ENCODE data around the gene FAM53C. TPM values are rescaled to one million over a fixed set of nuclear protein-coding genes. Genes with fewer than 3 reads are reported as not detected.

FAM53C gene
- total RNA-seq, 1 experiment from 2014 or later: 50.4 TPM

DNA sequence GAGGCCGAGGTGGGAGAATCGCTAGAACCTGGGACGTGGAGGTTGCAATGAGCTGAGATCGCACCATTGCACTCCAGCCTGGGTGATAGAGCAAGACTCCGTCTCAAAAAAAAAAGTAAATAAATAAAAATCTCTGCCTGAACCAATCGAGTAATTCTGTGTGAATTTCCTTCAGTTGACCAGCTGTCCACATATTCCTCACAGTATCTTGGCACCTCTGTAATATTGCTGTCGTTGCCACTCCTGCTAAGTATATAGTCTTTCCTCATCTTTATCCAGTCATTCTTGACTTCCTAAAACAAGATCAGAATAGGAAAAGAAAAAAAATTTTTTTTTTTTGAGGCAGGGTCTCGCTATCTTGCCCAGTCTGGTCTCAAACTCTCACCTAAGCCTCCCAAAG is 44.3 kb downstream of the FAM53C start:
- POLR2A ChIA-PET: interaction anchor here (0.7 kb wide), 1 partner anchor 160 kb away, joined by 4 read pairs; no protein-coding TSS in a partner anchor
- CTCF ChIA-PET: interaction anchor here (0.7 kb wide), 1 partner anchor 230 kb away, joined by 3 read pairs; no protein-coding TSS in a partner anchor

DNA sequence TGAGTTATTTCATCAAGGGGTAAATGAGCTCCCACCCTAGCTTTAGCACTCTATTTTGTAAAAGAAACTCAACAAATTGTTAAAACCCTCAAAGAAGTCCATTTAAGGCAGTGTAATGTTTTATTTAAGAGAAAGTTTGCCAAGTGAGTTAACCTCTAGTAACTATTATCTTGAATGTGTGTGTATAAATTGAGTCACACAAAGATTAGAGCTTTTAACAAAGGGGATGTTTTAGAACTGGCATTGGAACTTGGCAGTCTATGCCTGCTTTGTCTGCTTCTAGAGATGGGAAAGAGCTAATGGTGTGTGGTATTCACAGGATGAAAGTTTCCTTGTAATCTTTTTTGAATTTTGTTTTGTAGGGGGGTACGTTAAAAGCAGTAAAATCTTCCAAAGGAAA is 47.6 kb downstream of the FAM53C start:
- ATAC-seq: no peak
- DNase-seq (ENCODE audit: low read depth, low spot score): no peak
- POLR2A ChIA-PET: no interaction called here
- intact Hi-C loops (cut with micrococcal nuclease; ENCODE audit: unreplicated experiment): no loop called here
- H3K4me1 ChIP-seq (ENCODE audit: control insufficient read depth, insufficient read depth, low read length): no peaks in the 10 kb centered on the region
- TF ChIP-seq TCF7L2 (IDR thresholded peaks at IDR 0.05; ENCODE audit: low read depth, low read length): no peak
- H3K9me3 ChIP-seq (ENCODE audit: control insufficient read depth, insufficient read depth, low read depth, low read length): no peaks in the 10 kb centered on the region
- BruUV-seq (replicated peaks): no TSS peak
- in situ Hi-C loops (cut with HindIII; ENCODE audit: low pct_unique_long_range_greater_than_20kb, low sequenced_read_pairs): no loop called here
- CTCF ChIA-PET: no interaction called here
- H3K27me3 ChIP-seq (ENCODE audit: control insufficient read depth, insufficient read depth, low read length): no peaks in the 10 kb centered on the region
- no peak overlapping the region for H3K4me3 ChIP-seq (ENCODE audit: low read depth in 2 of 2, low read length in 2 of 2)
- H3K27ac ChIP-seq (ENCODE audit: low read length): no peak overlapping the region
- peaks cover 14% of the 10 kb centered on the region for H3K36me3 ChIP-seq (ENCODE audit: control insufficient read depth, insufficient read depth, low read length)

More for the DNA sequence above, 44.3 kb downstream of the FAM53C start:
- ATAC-seq: no peak
- no peaks in the 10 kb centered on the region for H3K9me3 ChIP-seq (ENCODE audit: control insufficient read depth, insufficient read depth, low read depth, low read length)
- intact Hi-C loops (cut with micrococcal nuclease; ENCODE audit: unreplicated experiment): no loop called here
- H3K27ac ChIP-seq (ENCODE audit: low read length): no peak overlapping the region
- BruUV-seq (replicated peaks): no TSS peak
- in situ Hi-C loops (cut with HindIII; ENCODE audit: low pct_unique_long_range_greater_than_20kb, low sequenced_read_pairs): no loop called here
- no peaks in the 10 kb centered on the region for H3K27me3 ChIP-seq (ENCODE audit: control insufficient read depth, insufficient read depth, low read length)
- H3K36me3 ChIP-seq (ENCODE audit: control insufficient read depth, insufficient read depth, low read length): peaks cover 33% of the 10 kb centered on the region
- DNase-seq (ENCODE audit: low read depth, low spot score): no peak
- no peak overlapping the region for H3K4me3 ChIP-seq (ENCODE audit: low read depth in 2 of 2, low read length in 2 of 2)
- no peaks in the 10 kb centered on the region for H3K4me1 ChIP-seq (ENCODE audit: control insufficient read depth, insufficient read depth, low read length)
- TF ChIP-seq SIN3A (IDR thresholded peaks at IDR 0.05; ENCODE audit: borderline replicate concordance, insufficient read depth, low read depth, low read length): no peak
- no peak for TF ChIP-seq POLR2AphosphoS5 (IDR thresholded peaks at IDR 0.05; ENCODE audit: low read depth, low read length)
- TF ChIP-seq, protein P1, sequence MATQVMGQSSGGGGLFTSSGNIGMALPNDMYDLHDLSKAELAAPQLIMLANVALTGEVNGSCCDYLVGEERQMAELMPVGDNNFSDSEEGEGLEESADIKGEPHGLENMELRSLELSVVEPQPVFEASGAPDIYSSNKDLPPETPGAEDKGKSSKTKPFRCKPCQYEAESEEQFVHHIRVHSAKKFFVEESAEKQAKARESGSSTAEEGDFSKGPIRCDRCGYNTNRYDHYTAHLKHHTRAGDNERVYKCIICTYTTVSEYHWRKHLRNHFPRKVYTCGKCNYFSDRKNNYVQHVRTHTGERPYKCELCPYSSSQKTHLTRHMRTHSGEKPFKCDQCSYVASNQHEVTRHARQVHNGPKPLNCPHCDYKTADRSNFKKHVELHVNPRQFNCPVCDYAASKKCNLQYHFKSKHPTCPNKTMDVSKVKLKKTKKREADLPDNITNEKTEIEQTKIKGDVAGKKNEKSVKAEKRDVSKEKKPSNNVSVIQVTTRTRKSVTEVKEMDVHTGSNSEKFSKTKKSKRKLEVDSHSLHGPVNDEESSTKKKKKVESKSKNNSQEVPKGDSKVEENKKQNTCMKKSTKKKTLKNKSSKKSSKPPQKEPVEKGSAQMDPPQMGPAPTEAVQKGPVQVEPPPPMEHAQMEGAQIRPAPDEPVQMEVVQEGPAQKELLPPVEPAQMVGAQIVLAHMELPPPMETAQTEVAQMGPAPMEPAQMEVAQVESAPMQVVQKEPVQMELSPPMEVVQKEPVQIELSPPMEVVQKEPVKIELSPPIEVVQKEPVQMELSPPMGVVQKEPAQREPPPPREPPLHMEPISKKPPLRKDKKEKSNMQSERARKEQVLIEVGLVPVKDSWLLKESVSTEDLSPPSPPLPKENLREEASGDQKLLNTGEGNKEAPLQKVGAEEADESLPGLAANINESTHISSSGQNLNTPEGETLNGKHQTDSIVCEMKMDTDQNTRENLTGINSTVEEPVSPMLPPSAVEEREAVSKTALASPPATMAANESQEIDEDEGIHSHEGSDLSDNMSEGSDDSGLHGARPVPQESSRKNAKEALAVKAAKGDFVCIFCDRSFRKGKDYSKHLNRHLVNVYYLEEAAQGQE (IDR thresholded peaks at IDR 0.05; ENCODE audit: insufficient read depth in 1 of 2, low read depth in 2 of 2, low read length in 1 of 2): no peak
- TF ChIP-seq TCF7L2 (IDR thresholded peaks at IDR 0.05; ENCODE audit: low read depth, low read length): no peak
- TF ChIP-seq CTCF (IDR thresholded peaks at IDR 0.05): no peak

GRCh38 chr5:138386290-138386689 is 48.2 kb downstream of the FAM53C start:
- no peaks in the 10 kb centered on the region for H3K27me3 ChIP-seq (ENCODE audit: control insufficient read depth, insufficient read depth, low read length)
- no peak overlapping the region for H3K4me3 ChIP-seq (ENCODE audit: low read depth in 2 of 2, low read length in 2 of 2)
- H3K9me3 ChIP-seq (ENCODE audit: control insufficient read depth, insufficient read depth, low read depth, low read length): no peaks in the 10 kb centered on the region
- DNase-seq (ENCODE audit: low read depth, low spot score) (no peak), ATAC-seq (no peak)
- peaks cover 17% of the 10 kb centered on the region for H3K36me3 ChIP-seq (ENCODE audit: control insufficient read depth, insufficient read depth, low read length)
- no peaks in the 10 kb centered on the region for H3K4me1 ChIP-seq (ENCODE audit: control insufficient read depth, insufficient read depth, low read length)
- POLR2A ChIA-PET: interaction anchor here (0.5 kb wide), 1 partner anchor 164 kb away, joined by 9 read pairs; no protein-coding TSS in a partner anchor
- TF ChIP-seq CTCF (IDR thresholded peaks at IDR 0.05) (no peak), TCF7L2 (IDR thresholded peaks at IDR 0.05; ENCODE audit: low read depth, low read length) (no peak), POLR2AphosphoS5 (IDR thresholded peaks at IDR 0.05; ENCODE audit: low read depth, low read length) (no peak)
- TF ChIP-seq, protein P1 (IDR thresholded peaks at IDR 0.05; ENCODE audit: insufficient read depth in 1 of 2, low read depth in 2 of 2, low read length in 1 of 2): no peak
- BruUV-seq (replicated peaks): no TSS peak
- H3K27ac ChIP-seq (ENCODE audit: low read length): no peak overlapping the region
- in situ Hi-C loops (cut with HindIII; ENCODE audit: low pct_unique_long_range_greater_than_20kb, low sequenced_read_pairs) (no loop called here), intact Hi-C loops (cut with micrococcal nuclease; ENCODE audit: unreplicated experiment) (no loop called here)
- CTCF ChIA-PET: no interaction called here

Data from Panc1 (cell line).